Vagina (tissue), 2 donors: Measurements from ENCODE around the gene TRAPPC2.

Experiments
- CTCF ChIP-seq, 3 experiments: fragments of 450-650 bp in 2 of 3; fragments of 200-600 bp in 1 of 3; sonication (generic) in 1 of 3; IDR thresholded peaks; one replicate each; pipeline ENCODE4 v1.5.1; 2017 to 2019; ENCODE audit warnings: antibody characterized with exemption in 3 of 3, mild to moderate bottlenecking in 2 of 3, moderate library complexity in 2 of 3
- POLR2A ChIP-seq, 2 donors: fragments of 450-650 bp; IDR thresholded peaks; one replicate each; pipeline ENCODE4 v1.6.1; 2017; ENCODE audit warnings: antibody characterized with exemption in 2 of 2, mild to moderate bottlenecking in 2 of 2, moderate library complexity in 2 of 2
- POLR2AphosphoS5 ChIP-seq, 2 donors: sonication (generic); formaldehyde crosslinking; IDR thresholded peaks; one replicate each; pipeline ENCODE4 v1.9.0; 2017; ENCODE audit warnings: antibody characterized with exemption in 2 of 2, mild to moderate bottlenecking in 2 of 2, low read depth in 1 of 2; ENCODE audit not compliant: insufficient read depth in 1 of 2

GRCh38 chrX:13685126-13685763 is 49.2 kb downstream of the TRAPPC2 start:
- TF ChIP-seq CTCF (IDR thresholded peaks at IDR 0.05) (no peak), POLR2A (IDR thresholded peaks at IDR 0.05) (no peak), POLR2AphosphoS5 (IDR thresholded peaks at IDR 0.05; ENCODE audit: insufficient read depth in 1 of 2, low read depth in 1 of 2) (no peak)
